ENCODE results near the gene CACNA2D3.

The CACNA2D3 gene

GRCh38 chr3:54347060-54347459, 224.7 kb downstream of the CACNA2D3 start:
- Histone ChIP-seq H3K9ac (ENCODE audit: low read length) (no peak overlapping the region), H3K36me3 (ENCODE audit: low read length) (no peaks in the 10 kb centered on the region), H3F3A (ENCODE audit: insufficient read depth) (no peaks in the 10 kb centered on the region), H3K27ac (ENCODE audit: low read depth, low read length) (no peak overlapping the region), H2AFZ (ENCODE audit: low read depth, low read length, severe bottlenecking) (no peak overlapping the region), H4K20me1 (ENCODE audit: low read depth, low read length) (no peaks in the 10 kb centered on the region), H3K4me2 (ENCODE audit: low read depth, low read length, poor library complexity, severe bottlenecking) (no peak overlapping the region), H3K9me3 (ENCODE audit: insufficient read depth, low read length) (no peaks in the 10 kb centered on the region), H3K79me2 (ENCODE audit: insufficient read depth, low read length) (no peaks in the 10 kb centered on the region), H3K27me3 (ENCODE audit: low read length) (no peaks in the 10 kb centered on the region), H3K9me2 (replicated peaks; ENCODE audit: insufficient read depth, low read length) (no peaks in the 10 kb centered on the region), H3K4me3 (ENCODE audit: insufficient read depth, low read length, poor library complexity, severe bottlenecking) (no peak overlapping the region)
- no peak for TF ChIP-seq CTCF (IDR thresholded peaks at IDR 0.05; ENCODE audit: insufficient read depth, low read length, poor library complexity, severe bottlenecking)
- no peak for TF ChIP-seq EZH2phosphoT487 (conservative IDR thresholded peaks at IDR 0.05; ENCODE audit: low read length)

GRCh38 chr3:54347933-54348332, 225.6 kb downstream of the CACNA2D3 start:
- H3K4me2 ChIP-seq (ENCODE audit: low read depth, low read length, poor library complexity, severe bottlenecking), result no peak overlapping the region

GRCh38 chr3:54349231-54349652, 226.9 kb downstream of the CACNA2D3 start:
- Histone ChIP-seq H4K20me1 (ENCODE audit: low read depth, low read length) (no peaks in the 10 kb centered on the region), H3K4me3 (ENCODE audit: insufficient read depth, low read length, poor library complexity, severe bottlenecking) (no peak overlapping the region), H2AFZ (ENCODE audit: low read depth, low read length, severe bottlenecking) (no peak overlapping the region), H3K9ac (ENCODE audit: low read length) (no peak overlapping the region), H3K36me3 (ENCODE audit: low read length) (no peaks in the 10 kb centered on the region), H3K9me2 (replicated peaks; ENCODE audit: insufficient read depth, low read length) (no peaks in the 10 kb centered on the region), H3K27ac (ENCODE audit: low read depth, low read length) (no peak overlapping the region), H3K27me3 (ENCODE audit: low read length) (no peaks in the 10 kb centered on the region), H3F3A (ENCODE audit: insufficient read depth) (no peaks in the 10 kb centered on the region), H3K4me2 (ENCODE audit: low read depth, low read length, poor library complexity, severe bottlenecking) (no peak overlapping the region), H3K79me2 (ENCODE audit: insufficient read depth, low read length) (no peaks in the 10 kb centered on the region), H3K9me3 (ENCODE audit: insufficient read depth, low read length) (no peaks in the 10 kb centered on the region)
- TF ChIP-seq EZH2phosphoT487 (conservative IDR thresholded peaks at IDR 0.05; ENCODE audit: low read length), result no peak

More at GRCh38 chr3:54347933-54348332, 225.6 kb downstream of the CACNA2D3 start:
- TF ChIP-seq CTCF (IDR thresholded peaks at IDR 0.05; ENCODE audit: insufficient read depth, low read length, poor library complexity, severe bottlenecking) (no peak), EZH2phosphoT487 (conservative IDR thresholded peaks at IDR 0.05; ENCODE audit: low read length) (no peak)
- Histone ChIP-seq H3K9ac (ENCODE audit: low read length) (no peak overlapping the region), H3K4me3 (ENCODE audit: insufficient read depth, low read length, poor library complexity, severe bottlenecking) (no peak overlapping the region), H3K27me3 (ENCODE audit: low read length) (no peaks in the 10 kb centered on the region), H3K9me2 (replicated peaks; ENCODE audit: insufficient read depth, low read length) (no peaks in the 10 kb centered on the region), H4K20me1 (ENCODE audit: low read depth, low read length) (no peaks in the 10 kb centered on the region), H3K9me3 (ENCODE audit: insufficient read depth, low read length) (no peaks in the 10 kb centered on the region), H3F3A (ENCODE audit: insufficient read depth) (no peaks in the 10 kb centered on the region), H3K36me3 (ENCODE audit: low read length) (no peaks in the 10 kb centered on the region), H3K27ac (ENCODE audit: low read depth, low read length) (no peak overlapping the region), H2AFZ (ENCODE audit: low read depth, low read length, severe bottlenecking) (no peak overlapping the region), H3K79me2 (ENCODE audit: insufficient read depth, low read length) (no peaks in the 10 kb centered on the region)

- no peak overlapping the region for H3K9ac ChIP-seq (ENCODE audit: low read length)
- no peaks in the 10 kb centered on the region for H3K9me3 ChIP-seq (ENCODE audit: insufficient read depth, low read length)
- no peaks in the 10 kb centered on the region for H4K20me1 ChIP-seq (ENCODE audit: low read depth, low read length)
- no peaks in the 10 kb centered on the region for H3K36me3 ChIP-seq (ENCODE audit: low read length)
- no peaks in the 10 kb centered on the region for H3K27me3 ChIP-seq (ENCODE audit: low read length)
- H2AFZ ChIP-seq (ENCODE audit: low read depth, low read length, severe bottlenecking), result no peak overlapping the region
- no peaks in the 10 kb centered on the region for H3K9me2 ChIP-seq (replicated peaks; ENCODE audit: insufficient read depth, low read length)
- TF ChIP-seq CTCF (IDR thresholded peaks at IDR 0.05; ENCODE audit: insufficient read depth, low read length, poor library complexity, severe bottlenecking), result no peak
- no peak for TF ChIP-seq EZH2phosphoT487 (conservative IDR thresholded peaks at IDR 0.05; ENCODE audit: low read length)
- no peaks in the 10 kb centered on the region for H3F3A ChIP-seq (ENCODE audit: insufficient read depth)
- no peak overlapping the region for H3K27ac ChIP-seq (ENCODE audit: low read depth, low read length)
- H3K4me3 ChIP-seq (ENCODE audit: insufficient read depth, low read length, poor library complexity, severe bottlenecking), result no peak overlapping the region
- no peaks in the 10 kb centered on the region for H3K79me2 ChIP-seq (ENCODE audit: insufficient read depth, low read length)
- H3K4me2 ChIP-seq (ENCODE audit: low read depth, low read length, poor library complexity, severe bottlenecking), result no peak overlapping the region
These were observed 227.3 kb downstream of the CACNA2D3 start for GRCh38 chr3:54349691-54350090.

Data from SU-DHL-6 (cell line).